Activated B cell treated with CpG ODN at 0.5 μM for 24 hours (primary cell): ENCODE measurements around the gene KDELR3. TPM values are rescaled to one million over a fixed set of nuclear protein-coding genes. Genes with fewer than 3 reads are reported as not detected.

ENCODE experiments used
- ATAC-seq: fragments of 200-7000 bp; cut with Tn5 transposase; one replicate; pipeline ENCODE4 v1.10.0; 2021; ENCODE audit warnings: low read depth, mild to moderate bottlenecking, moderate library complexity
- CTCF ChIA-PET: fragments of 350-600 bp; sonication (Branson Sonifier 250); formaldehyde crosslinking; loops from one replicate; lab custom pipeline; 2021; ENCODE audit warnings: antibody characterized with exemption; lab: Charles Lee
- POLR2A ChIA-PET: fragments of 350-600 bp; sonication (Branson Sonifier 250); formaldehyde crosslinking; loops from one replicate; lab custom pipeline; 2021; ENCODE audit warnings: antibody characterized with exemption; lab: Charles Lee
- DNase-seq: peaks from one replicate; pipeline ENCODE4 v3.0.0; 2022
- H3K27ac Mint-ChIP-seq: one replicate; pipeline ENCODE4 v1.8.0; 2020; ENCODE audit warnings: mixed read lengths
- H3K27me3 Mint-ChIP-seq: one replicate; pipeline ENCODE4 v1.8.0; 2021; ENCODE audit warnings: mixed read lengths
- H3K36me3 Mint-ChIP-seq: one replicate; pipeline ENCODE4 v1.8.0; 2021; ENCODE audit warnings: low read depth, mixed read lengths
- H3K4me1 Mint-ChIP-seq: one replicate; pipeline ENCODE4 v1.8.0; 2021; ENCODE audit warnings: mixed read lengths
- H3K4me3 Mint-ChIP-seq: one replicate; pipeline ENCODE4 v1.8.0; 2020; ENCODE audit warnings: mild to moderate bottlenecking, mixed read lengths
- H3K9me3 Mint-ChIP-seq: one replicate; pipeline ENCODE4 v1.8.0; 2020; ENCODE audit warnings: mixed read lengths
- intact Hi-C: fragments of 100-400 bp; cut with micrococcal nuclease; formaldehyde crosslinking; loops from one replicate; pipeline ENCODE4 v1.15.1; 2024
- total RNA-seq: library from RNA; stranded (reverse); gene quantifications from 2 replicates; pipeline ENCODE4 v1.2.3, GENCODE V29; 2022
- TF ChIP-seq, protein P1 (sequence below): fragments of 200-600 bp; IDR thresholded peaks from one replicate; pipeline ENCODE4 v1.8.0; 2022; ENCODE audit warnings: antibody characterized with exemption, mild to moderate bottlenecking

Gene KDELR3
- total RNA-seq, 1 donor from 2014 or later = not detected

DNA sequence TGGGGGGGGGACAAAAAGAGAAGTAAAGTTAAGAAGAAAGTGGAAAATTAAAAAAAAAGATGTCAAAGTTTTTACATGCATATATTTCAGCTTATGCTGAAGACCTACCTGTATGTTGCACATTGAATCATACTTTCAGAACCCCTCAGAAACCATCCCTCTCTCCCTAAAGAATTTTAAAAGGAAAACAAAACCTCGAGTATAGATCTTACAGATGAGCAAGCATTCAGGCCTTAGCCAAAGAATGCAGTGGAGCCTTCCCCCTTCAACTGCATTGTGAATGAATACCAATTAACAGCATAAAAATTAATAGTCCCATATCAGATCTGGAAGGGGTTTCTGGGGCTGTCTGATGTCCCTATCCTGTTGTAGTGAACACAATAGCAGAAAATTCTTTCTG, 16.3 kb downstream of the KDELR3 start:
- no peaks in the 10 kb centered on the region for H3K9me3 Mint-ChIP-seq
- intact Hi-C loops = no loop called here
- ChIA-PET POLR2A (interaction anchor here (0.8 to 1.1 kb wide), 2 partner anchors 18 to 387 kb away, joined by 3 to 5 read pairs; no protein-coding TSS in a partner anchor), CTCF (no interaction called here)
- H3K36me3 Mint-ChIP-seq = peaks cover 80% of the 10 kb centered on the region
- ATAC-seq (no peak), DNase-seq (no peak)
- no peaks in the 10 kb centered on the region for H3K27me3 Mint-ChIP-seq
- TF ChIP-seq, protein P1, sequence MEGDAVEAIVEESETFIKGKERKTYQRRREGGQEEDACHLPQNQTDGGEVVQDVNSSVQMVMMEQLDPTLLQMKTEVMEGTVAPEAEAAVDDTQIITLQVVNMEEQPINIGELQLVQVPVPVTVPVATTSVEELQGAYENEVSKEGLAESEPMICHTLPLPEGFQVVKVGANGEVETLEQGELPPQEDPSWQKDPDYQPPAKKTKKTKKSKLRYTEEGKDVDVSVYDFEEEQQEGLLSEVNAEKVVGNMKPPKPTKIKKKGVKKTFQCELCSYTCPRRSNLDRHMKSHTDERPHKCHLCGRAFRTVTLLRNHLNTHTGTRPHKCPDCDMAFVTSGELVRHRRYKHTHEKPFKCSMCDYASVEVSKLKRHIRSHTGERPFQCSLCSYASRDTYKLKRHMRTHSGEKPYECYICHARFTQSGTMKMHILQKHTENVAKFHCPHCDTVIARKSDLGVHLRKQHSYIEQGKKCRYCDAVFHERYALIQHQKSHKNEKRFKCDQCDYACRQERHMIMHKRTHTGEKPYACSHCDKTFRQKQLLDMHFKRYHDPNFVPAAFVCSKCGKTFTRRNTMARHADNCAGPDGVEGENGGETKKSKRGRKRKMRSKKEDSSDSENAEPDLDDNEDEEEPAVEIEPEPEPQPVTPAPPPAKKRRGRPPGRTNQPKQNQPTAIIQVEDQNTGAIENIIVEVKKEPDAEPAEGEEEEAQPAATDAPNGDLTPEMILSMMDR = no peak
- no peaks in the 10 kb centered on the region for H3K4me1 Mint-ChIP-seq
- H3K4me3 Mint-ChIP-seq = no peak overlapping the region
- H3K27ac Mint-ChIP-seq = no peak overlapping the region

DNA sequence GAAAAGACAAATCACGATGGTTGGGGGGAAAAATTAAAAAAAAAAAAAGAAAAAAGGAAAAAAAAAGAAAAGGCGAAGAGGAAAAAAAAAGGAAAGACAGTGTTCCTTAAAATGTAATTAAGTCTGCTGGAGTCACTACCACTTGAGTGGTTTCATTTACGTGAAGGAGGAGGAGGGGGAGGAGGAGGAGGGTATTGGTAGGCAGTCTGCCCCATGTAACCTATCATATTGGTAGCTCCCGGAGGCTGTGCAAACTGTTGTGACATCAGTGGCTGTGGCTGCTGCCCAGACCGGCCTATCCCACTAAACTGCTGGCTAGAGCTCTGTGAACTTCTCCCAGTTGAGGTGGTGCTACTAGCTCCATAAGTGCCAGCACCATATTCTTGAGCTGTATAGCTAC, 17.9 kb downstream of the KDELR3 start:
- TF ChIP-seq, protein P1 = no peak

DNA sequence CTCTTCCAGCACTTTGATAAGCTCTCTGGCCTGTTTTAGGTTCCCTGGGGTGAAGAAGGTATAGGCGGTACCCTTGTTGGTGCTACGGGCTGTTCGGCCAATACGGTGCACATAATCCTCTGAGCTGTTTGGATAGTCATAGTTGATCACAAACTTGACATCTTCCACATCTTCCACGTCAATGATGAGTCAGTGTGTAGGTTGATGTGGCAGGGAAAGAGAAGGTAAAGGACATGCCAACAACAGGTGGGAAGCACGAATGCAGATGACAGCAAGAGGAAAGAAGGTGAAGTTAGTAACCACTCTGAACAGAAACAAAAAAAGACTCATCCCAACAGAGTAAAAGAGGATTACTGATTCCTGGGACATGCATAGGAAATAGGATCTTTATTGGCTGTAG, 20.1 kb downstream of the KDELR3 start:
- intact Hi-C loops = no loop called here
- peaks cover 92% of the 10 kb centered on the region for H3K36me3 Mint-ChIP-seq
- H3K27me3 Mint-ChIP-seq = no peaks in the 10 kb centered on the region
- ChIA-PET CTCF (interaction anchor here (0.6 kb wide), 1 partner anchor 9 kb away, joined by 3 read pairs; no protein-coding TSS in a partner anchor), POLR2A (interaction anchor here (1.0 kb wide), 1 partner anchor 13 kb away, joined by 5 read pairs; no protein-coding TSS in a partner anchor)
- TF ChIP-seq, protein P1 = no peak
- H3K4me1 Mint-ChIP-seq = peaks cover 5% of the 10 kb centered on the region
- peak overlapping the region; percentile 20 for H3K27ac Mint-ChIP-seq
- no peak overlapping the region for H3K4me3 Mint-ChIP-seq
- DNase-seq (no peak), ATAC-seq (no peak)
- H3K9me3 Mint-ChIP-seq = no peaks in the 10 kb centered on the region

More for the DNA sequence above, 17.9 kb downstream of the KDELR3 start:
- intact Hi-C loops = no loop called here
- DNase-seq (no peak), ATAC-seq (no peak)
- CTCF ChIA-PET = no interaction called here
- Mint-ChIP-seq H3K4me1 (peaks cover 5% of the 10 kb centered on the region), H3K9me3 (no peaks in the 10 kb centered on the region), H3K36me3 (peaks cover 93% of the 10 kb centered on the region), H3K4me3 (no peak overlapping the region), H3K27me3 (no peaks in the 10 kb centered on the region), H3K27ac (no peak overlapping the region)
- POLR2A ChIA-PET = interaction anchor here (0.7 to 1.0 kb wide), 3 partner anchors 12 to 271 kb away, joined by 3 to 6 read pairs (median 3); no protein-coding TSS in a partner anchor

DNA sequence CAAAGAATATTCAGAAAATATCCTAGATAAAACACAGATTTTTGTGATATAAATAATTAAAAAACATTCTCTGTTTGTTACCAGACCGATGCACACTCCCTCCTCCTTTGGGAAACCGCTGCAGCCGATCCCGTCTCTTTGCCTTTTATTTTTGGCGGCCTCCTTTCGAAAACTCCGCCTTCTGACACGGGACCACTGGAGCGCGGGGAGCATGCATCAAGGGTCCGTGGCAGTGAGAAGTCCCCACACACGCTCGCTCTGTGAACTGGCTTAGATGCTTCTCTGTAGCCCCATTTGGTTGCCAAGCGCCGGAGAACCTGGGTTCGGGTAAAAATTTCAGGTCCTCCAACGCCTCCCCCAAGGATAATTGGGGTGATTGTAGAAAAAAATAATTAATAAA, 21.2 kb downstream of the KDELR3 start:
- DNase-seq (no peak), ATAC-seq (no peak)
- Mint-ChIP-seq H3K36me3 (peaks cover 92% of the 10 kb centered on the region), H3K9me3 (no peaks in the 10 kb centered on the region), H3K4me1 (peaks cover 5% of the 10 kb centered on the region), H3K27ac (no peak overlapping the region), H3K4me3 (no peak overlapping the region), H3K27me3 (no peaks in the 10 kb centered on the region)
- ChIA-PET CTCF (no interaction called here), POLR2A (interaction anchor here (2.1 kb wide), 1 partner anchor 9 kb away, joined by 6 read pairs; no protein-coding TSS in a partner anchor)
- TF ChIP-seq, protein P1 = no peak
- intact Hi-C loops = no loop called here

DNA sequence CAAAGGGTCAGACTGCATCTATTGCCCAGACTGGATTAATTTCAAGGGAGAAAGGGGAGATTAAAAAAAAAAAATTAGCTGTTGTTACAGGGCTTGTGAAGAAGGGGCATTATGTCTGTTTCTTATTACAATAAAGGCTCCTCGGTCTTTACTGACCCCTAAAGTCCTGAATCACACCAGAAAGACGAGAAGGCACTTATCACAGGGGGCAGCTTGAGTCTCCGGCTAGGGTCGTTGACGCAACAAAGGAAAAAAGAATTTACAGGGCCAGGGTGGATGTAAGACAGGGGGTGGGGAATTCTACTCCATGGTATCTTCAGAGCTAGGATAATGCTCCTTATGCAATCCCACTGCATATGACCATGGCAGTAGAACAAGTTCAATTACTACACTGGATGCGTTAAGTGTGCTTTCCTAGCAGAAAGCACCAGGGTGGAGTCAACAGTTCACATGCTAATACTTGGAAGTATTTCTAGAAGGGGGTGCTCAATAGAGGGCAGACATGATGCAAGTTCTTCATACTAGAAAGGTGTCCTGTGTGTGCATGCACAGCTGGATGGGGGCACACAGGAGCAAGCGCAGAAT, 21.8 kb downstream of the KDELR3 start:
- intact Hi-C loops = loop anchor here (2.0 kb wide), 1 partner anchor 15 kb away; no protein-coding TSS in a partner anchor
- H3K27ac Mint-ChIP-seq = peak overlapping the region; percentile 59
- H3K36me3 Mint-ChIP-seq = peaks cover 92% of the 10 kb centered on the region
- ChIA-PET POLR2A (interaction anchor here (1.5 to 2.2 kb wide), 3 partner anchors 8 to 13 kb away, joined by 4 to 8 read pairs (median 6); no protein-coding TSS in a partner anchor), CTCF (interaction anchor here (1.2 kb wide), 1 partner anchor 85 kb away, joined by 3 read pairs; no protein-coding TSS in a partner anchor)
- TF ChIP-seq, protein P1 = no peak
- H3K9me3 Mint-ChIP-seq = no peaks in the 10 kb centered on the region
- H3K27me3 Mint-ChIP-seq = no peaks in the 10 kb centered on the region
- H3K4me1 Mint-ChIP-seq = peaks cover 5% of the 10 kb centered on the region
- H3K4me3 Mint-ChIP-seq = no peak overlapping the region
- ATAC-seq (no peak), DNase-seq (no peak)
